Stimulated activated CD4-positive, alpha-beta T cell treated with anti-CD3 and anti-CD28 coated beads, TNF-alpha, amount 100 ng/mL, for 1 hour (primary cell): ENCODE data around the gene ALKBH2.
A peak's percentile ranks its signal among the peaks of the same experiment; 100 is the strongest.

ENCODE experiments used
- DNase-seq, 3 donors: peaks; one replicate each; pipeline ENCODE4 v3.0.0-alpha.2; 2020; ENCODE audit warnings: low read depth in 3 of 3, low spot score in 1 of 3

The ALKBH2 gene

GRCh38 chr12:109114644-109115043 lies 21.4 kb upstream of the ALKBH2 start:
- DNase-seq, result no peak

- DNase-seq, result no peak
Measured at GRCh38 chr12:109113661-109114321, 20.5 kb upstream of the ALKBH2 start.

- DNase-seq, result no peak
Measured at GRCh38 chr12:109112720-109113465, 19.6 kb upstream of the ALKBH2 start.

DNA sequence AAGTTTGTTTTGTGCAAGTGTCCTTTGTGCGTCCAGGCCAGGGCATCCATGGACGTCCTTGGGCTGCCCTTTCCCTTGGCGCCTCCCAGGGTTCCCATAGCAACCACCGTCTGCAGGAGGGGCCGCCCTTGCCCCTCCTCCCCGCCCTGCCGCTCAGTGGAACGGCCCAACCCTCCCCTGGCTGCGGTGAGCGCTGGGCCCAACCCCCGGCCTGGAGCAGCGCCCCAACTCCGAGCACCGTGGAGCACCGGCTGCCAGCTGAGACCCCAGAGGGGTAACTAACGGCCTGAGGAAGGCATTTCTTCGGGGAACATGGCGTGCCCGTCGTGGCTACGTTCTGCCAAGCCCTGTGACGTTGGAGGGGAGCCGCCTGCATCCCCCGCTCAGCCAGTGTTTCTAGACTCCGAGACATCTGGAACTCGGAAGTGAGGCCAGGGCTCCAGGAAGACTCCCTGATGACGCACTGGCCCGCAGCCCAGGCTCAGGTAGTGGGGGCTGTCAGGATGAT lies 17.8 kb upstream of the ALKBH2 start:
- peak in 1 of 3 donors; percentile 24 for DNase-seq

DNA sequence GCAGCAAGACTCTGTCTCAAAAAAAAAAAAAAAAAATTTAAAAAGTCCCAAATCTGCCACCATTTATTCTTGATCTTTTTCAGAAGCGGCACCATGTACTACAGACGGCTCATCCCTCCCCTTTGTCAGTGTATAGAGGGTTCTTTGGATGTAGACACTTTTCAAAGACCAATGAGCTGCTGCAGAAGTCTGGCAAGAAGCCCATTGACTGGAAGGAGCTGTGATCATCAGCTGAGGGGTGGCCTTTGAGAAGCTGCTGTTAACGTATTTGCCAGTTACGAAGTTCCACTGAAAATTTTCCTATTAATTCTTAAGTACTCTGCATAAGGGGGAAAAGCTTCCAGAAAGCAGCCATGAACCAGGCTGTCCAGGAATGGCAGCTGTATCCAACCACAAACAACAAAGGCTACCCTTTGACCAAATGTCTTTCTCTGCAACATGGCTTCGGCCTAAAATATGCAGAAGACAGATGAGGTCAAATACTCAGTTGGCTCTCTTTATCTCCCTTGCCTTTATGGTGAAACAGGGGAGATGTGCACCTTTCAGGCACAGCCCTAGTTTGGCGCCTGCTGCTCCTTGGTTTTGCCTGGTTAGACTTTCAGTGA lies 16.6 kb upstream of the ALKBH2 start:
- no peak for DNase-seq

DNA sequence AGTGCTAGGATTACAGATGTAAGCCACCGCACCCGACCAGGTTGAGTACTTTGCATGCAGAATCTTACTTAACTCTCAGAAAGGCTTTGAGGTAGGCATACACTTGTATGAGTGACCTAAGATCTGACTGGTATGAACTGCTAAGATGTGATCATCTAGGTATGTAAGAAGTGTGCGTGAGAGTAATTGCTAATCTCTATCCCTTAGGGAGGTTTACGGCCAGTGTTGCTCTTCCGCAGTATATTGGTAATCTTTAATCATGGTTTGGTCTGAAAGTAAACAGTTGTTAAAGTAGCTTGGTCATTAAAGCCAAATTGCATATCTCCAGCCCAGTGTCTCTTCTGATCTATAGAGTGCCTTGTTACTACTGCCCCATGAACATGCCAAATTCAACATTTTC lies 11.9 kb upstream of the ALKBH2 start:
- no peak for DNase-seq

- DNase-seq, result no peak
Measured at GRCh38 chr12:109102491-109102890, 9.2 kb upstream of the ALKBH2 start.

- no peak for DNase-seq
Measured at GRCh38 chr12:109100741-109101140, 7.5 kb upstream of the ALKBH2 start.

- DNase-seq, result no peak
Measured at GRCh38 chr12:109099431-109100020, 6.3 kb upstream of the ALKBH2 start.

GRCh38 chr12:109098651-109099050 lies 5.4 kb upstream of the ALKBH2 start:
- no peak for DNase-seq

DNA sequence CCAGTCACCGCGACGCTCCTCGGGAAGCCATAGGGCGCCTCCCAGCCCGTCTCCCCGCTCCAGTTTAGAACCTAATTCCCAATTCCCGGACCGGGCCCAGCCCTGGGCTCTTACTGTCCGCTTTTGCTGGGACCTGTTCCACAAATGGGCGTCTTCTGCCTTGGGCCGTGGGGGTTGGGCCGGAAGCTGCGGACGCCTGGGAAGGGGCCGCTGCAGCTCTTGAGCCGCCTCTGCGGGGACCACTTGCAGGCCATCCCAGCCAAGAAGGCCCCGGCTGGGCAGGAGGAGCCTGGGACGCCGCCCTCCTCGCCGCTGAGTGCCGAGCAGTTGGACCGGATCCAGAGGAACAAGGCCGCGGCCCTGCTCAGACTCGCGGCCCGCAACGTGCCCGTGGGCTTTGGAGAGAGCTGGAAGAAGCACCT lies 4.9 kb upstream of the ALKBH2 start:
- no peak for DNase-seq

DNA sequence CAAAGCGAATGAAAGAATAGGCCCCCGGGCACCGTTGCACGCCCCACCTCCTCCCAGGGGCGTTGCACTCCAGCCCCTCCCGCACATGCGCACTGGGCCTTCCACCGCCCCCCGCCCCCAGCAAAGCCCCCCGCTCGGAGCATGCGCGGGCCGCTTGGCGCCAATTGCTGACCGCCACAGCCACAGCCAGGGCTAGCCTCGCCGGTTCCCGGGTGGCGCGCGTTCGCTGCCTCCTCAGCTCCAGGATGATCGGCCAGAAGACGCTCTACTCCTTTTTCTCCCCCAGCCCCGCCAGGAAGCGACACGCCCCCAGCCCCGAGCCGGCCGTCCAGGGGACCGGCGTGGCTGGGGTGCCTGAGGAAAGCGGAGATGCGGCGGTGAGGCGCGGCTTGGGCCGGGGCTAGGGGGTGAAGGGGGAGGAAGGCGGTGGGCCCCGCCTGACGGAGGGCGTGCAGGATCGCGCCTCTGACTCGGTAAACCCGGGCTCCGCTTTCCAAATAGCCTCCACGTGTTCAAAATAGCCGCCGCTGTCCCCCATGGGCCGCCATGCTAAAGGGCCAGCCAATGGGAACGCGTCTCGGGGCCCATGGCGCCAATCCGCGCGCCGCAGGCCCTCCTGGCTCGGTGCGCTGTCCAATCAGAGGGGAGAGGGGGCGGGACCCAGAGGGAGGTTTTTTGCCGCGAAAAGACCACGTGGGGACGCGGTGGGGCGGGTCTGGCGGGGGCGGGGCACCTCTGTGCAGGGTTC lies 4.3 kb upstream of the ALKBH2 start, which contains the start of gene UNG:
Gene UNG (plus strand): TSS at position 163 of the 748 bp plus-strand sequence. CDS start 83 bp downstream, at position 246.
- DNase-seq, result peak; percentile 91 to 95 (median 93)

- DNase-seq, result no peak
Measured at GRCh38 chr12:109097140-109097434, 3.8 kb upstream of the ALKBH2 start.

- DNase-seq, result no peak
Measured at GRCh38 chr12:109092497-109093021, 713 bp downstream of the ALKBH2 start.

GRCh38 chr12:109089683-109090082 lies 3.6 kb downstream of the ALKBH2 start:
- DNase-seq, result no peak

- no peak for DNase-seq
Measured at GRCh38 chr12:109088818-109089217, 4.5 kb downstream of the ALKBH2 start.

DNA sequence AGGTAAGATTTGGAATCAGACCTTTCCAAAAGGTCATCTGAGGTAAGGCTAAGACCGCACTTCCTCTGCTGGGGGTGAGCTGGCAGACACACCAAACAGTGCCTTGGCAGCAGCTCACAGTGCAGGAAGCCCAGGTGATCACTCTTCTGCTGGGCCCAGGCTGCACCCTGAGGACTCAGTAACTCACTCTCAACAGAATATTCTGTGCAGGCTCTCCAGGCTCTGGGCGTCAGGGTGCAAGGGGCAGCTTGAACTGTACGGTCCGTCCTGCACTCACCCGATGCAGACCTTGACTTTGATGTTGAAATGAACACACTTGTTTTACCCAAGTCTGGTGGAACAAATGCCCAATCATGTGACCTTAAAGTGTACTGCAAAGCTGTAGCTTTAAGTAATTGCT lies 6.0 kb downstream of the ALKBH2 start:
- DNase-seq, result no peak

DNA sequence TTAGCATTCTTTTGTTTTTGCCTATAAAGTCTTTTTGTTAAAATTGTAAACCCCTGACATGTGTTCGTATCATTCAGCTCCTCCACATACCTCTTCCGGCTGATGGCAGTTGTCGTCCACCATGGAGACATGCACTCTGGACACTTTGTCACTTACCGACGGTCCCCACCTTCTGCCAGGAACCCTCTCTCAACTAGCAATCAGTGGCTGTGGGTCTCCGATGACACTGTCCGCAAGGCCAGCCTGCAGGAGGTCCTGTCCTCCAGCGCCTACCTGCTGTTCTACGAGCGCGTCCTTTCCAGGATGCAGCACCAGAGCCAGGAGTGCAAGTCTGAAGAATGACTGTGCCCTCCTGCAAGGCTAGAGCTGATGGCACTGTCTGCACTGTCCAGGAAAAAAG lies 7.7 kb downstream of the ALKBH2 start:
- no peak for DNase-seq

DNA sequence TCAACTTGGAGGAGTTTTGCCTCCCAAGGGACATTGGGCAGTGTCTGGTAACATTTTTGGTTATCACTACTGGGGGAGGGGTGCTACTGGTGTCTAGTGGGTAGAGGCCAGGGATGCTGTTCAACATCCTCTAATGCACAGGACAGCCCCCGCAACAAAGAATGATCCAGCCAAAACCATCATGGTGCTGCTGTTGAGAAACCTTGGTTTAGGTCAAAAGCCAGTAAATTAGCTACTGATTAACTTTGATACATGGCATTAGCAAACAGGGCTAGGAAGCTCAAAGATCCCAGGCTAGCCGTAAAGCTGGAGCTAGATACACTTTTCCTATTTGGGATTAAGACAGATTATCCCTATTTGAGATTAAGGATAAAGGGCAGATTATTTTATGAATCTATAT lies 8.8 kb downstream of the ALKBH2 start:
- DNase-seq, result no peak

DNA sequence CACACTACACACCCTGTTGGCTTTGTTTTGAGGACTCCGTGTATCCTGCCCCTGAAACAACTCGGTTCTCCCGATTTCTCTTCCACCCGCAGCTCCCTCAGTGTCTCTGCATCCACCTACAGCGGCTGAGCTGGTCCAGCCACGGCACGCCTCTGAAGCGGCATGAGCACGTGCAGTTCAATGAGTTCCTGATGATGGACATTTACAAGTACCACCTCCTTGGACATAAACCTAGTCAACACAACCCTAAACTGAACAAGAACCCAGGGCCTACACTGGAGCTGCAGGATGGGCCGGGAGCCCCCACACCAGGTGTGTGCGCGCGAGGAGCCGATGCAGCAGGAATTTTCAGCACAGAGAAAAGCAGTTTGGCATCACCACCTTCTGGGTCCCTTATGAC lies 10.5 kb downstream of the ALKBH2 start:
- no peak for DNase-seq

GRCh38 chr12:109074866-109075265 lies 18.4 kb downstream of the ALKBH2 start:
- DNase-seq, result no peak
